Skeletal muscle tissue (tissue), 4 donors: Measurements from ENCODE around the gene CALML5. TPM values are rescaled to one million over a fixed set of nuclear protein-coding genes. Genes with fewer than 3 reads are reported as not detected.

Experiments
- H3K27ac ChIP-seq: one replicate; pipeline ENCODE4 v1.7.0; 2013; ENCODE audit warnings: mild to moderate bottlenecking, low read depth, low read length, inconsistent platforms
- H3K27me3 ChIP-seq, 3 donors: one replicate each; pipeline ENCODE4 v1.7.0; 2013; ENCODE audit warnings: low read length in 3 of 3; ENCODE audit not compliant: control insufficient read depth in 3 of 3, insufficient read depth in 3 of 3
- H3K36me3 ChIP-seq, 3 donors: one replicate each; pipeline ENCODE4 v1.7.0; 2013; ENCODE audit warnings: low read length in 3 of 3; ENCODE audit not compliant: control insufficient read depth in 3 of 3, insufficient read depth in 3 of 3
- H3K4me1 ChIP-seq, 3 donors: one replicate each; pipeline ENCODE4 v1.7.0; 2013; ENCODE audit warnings: low read length in 3 of 3, mild to moderate bottlenecking in 3 of 3; ENCODE audit not compliant: control insufficient read depth in 3 of 3, insufficient read depth in 3 of 3
- H3K4me3 ChIP-seq, 3 donors: one replicate each; pipeline ENCODE4 v1.7.0; 2013; ENCODE audit warnings: low read length in 3 of 3
- H3K9ac ChIP-seq, 3 donors: one replicate each; pipeline ENCODE4 v1.7.0; 2013; ENCODE audit warnings: low read length in 3 of 3, mild to moderate bottlenecking in 3 of 3, moderate library complexity in 2 of 3, low read depth in 1 of 3
- H3K9me3 ChIP-seq, 3 donors: one replicate each; pipeline ENCODE4 v1.7.0; 2013; ENCODE audit warnings: low read length in 3 of 3; ENCODE audit not compliant: control insufficient read depth in 3 of 3
- total RNA-seq: library from RNA; depleted of rRNA; stranded (reverse); fragments of >200 nt; gene quantifications from one replicate; pipeline ENCODE4 v1.2.3, GENCODE V29; 2014
- donor health status: Osteomylitis.

Gene CALML5
- total RNA-seq, 1 donor from 2014 or later = not detected

DNA sequence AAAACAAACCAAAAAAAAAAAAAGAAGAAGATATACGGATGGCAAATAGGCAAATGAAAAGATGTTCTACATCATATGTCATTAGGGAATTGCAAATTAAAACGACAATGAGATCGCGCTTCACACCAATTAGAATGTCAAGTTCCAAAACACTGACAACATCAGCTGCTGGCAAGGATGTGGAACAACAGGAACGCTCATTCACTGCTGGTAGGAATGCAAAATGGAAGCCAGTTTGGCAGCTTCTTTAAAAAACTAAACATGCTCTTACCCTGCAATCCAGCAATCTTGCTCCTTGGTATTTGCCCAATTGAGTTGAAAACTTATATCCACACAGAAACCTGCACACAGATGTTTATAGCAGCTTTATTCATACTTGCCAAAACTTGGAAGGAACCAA lies 34.8 kb downstream of the CALML5 start:
- Histone ChIP-seq H3K9me3 (peaks cover 4 to 7% (median 7%) of the 10 kb centered on the region in 3 donors), H3K4me1 (peaks cover 0 to 6% (median 5%) of the 10 kb centered on the region in 3 donors), H3K36me3 (peaks cover 0 to 7% (median 0%) of the 10 kb centered on the region in 3 donors), H3K4me3 (no peak overlapping the region), H3K27ac (no peak overlapping the region), H3K9ac (no peak overlapping the region), H3K27me3 (no peaks in the 10 kb centered on the region)

DNA sequence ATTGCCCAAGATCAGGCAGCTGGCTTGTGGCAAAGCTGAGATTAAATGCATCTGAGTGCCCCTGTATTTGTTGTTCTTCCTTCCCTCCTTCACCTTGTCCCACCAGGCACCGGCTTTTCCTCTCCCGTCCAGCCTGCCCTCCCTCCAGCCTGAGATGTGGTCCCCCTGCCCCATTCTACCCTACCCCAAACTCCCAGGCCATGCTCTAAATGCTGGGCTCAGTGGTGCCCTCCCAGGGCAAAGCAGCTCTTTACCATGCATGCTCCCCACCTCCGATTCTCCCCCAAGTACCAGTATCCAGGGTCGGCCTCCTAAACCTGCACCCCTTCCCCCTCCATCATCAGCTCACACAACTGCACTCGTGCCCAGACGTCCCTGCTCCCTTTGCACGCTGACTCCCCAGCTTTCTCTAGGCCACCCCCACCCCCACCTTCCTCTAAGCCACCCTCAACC lies 36.5 kb downstream of the CALML5 start:
- Histone ChIP-seq H3K27me3 (no peaks in the 10 kb centered on the region), H3K9ac (no peak overlapping the region), H3K27ac (no peak overlapping the region), H3K4me1 (peaks cover 0 to 6% (median 5%) of the 10 kb centered on the region in 3 donors), H3K36me3 (peaks cover 0 to 12% (median 5%) of the 10 kb centered on the region in 3 donors), H3K9me3 (peaks cover 0 to 1% (median 0%) of the 10 kb centered on the region in 3 donors), H3K4me3 (no peak overlapping the region)

DNA sequence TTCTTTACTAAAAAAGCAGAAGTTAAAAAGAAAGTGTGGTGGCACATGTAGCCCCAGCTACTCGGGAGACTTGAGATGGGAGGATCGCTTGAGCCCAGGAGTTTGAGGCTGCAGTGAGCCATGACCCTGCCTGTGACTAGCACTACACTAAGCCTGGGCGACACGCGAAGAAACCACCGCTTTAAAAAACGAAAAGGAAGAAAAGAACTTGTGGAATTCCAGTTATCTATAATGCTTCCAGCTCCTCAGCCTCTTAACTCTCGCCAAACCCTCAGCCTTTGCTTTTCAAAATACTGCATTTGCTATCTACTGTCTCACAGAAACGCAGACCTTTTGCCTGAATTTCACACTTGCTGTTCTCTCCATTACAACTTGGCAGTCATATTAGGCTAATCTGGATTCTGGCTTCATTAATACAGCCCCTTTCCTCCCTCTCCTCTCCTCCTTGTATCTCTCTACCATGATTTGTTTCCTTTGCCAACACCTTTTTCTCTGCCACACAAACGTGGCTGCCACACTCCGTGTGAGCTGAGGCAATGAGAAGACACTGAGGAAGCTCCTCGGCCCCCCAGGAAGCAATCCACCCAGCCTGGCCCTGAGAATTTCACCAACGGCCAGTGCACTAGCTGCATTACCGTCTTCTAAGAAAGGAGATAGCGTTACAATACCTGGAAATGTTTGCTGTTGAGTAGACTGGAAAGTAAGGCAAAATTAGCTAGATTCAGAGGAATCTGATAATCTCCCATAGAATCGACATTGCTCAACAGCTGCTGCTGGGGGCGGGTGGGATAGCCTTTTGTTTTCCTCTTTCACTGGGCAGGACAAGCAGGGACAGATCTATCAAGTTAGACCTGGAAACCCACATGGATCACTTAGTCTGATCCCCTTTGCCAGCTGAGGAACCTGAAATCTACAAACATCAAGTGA lies 37.2 kb downstream of the CALML5 start:
- Histone ChIP-seq H3K9me3 (no peaks in the 10 kb centered on the region), H3K4me1 (peaks cover 0 to 6% (median 5%) of the 10 kb centered on the region in 3 donors), H3K27ac (no peak overlapping the region), H3K36me3 (peaks cover 0 to 12% (median 7%) of the 10 kb centered on the region in 3 donors), H3K27me3 (no peaks in the 10 kb centered on the region), H3K9ac (no peak overlapping the region), H3K4me3 (no peak overlapping the region)

DNA sequence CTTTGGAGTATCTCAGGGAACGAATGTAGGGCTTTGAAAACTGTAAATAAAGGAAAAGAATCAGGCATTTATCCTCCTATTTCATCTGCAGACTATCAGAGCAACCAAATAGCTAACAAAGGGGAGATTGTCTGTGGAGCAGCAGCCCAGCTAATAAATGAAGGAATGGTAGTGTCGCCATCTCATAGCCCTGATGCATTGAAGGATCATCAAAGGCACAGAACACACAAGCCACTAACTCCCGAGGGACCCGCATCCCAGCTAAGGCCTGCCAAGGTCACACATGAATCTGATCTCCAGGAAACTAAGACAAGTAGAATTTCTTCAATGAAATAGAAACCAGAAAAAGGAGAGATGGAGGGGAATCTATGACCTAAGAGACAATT lies 38.2 kb downstream of the CALML5 start:
- Histone ChIP-seq H3K36me3 (peaks cover 7 to 20% (median 14%) of the 10 kb centered on the region in 3 donors), H3K27ac (no peak overlapping the region)

DNA sequence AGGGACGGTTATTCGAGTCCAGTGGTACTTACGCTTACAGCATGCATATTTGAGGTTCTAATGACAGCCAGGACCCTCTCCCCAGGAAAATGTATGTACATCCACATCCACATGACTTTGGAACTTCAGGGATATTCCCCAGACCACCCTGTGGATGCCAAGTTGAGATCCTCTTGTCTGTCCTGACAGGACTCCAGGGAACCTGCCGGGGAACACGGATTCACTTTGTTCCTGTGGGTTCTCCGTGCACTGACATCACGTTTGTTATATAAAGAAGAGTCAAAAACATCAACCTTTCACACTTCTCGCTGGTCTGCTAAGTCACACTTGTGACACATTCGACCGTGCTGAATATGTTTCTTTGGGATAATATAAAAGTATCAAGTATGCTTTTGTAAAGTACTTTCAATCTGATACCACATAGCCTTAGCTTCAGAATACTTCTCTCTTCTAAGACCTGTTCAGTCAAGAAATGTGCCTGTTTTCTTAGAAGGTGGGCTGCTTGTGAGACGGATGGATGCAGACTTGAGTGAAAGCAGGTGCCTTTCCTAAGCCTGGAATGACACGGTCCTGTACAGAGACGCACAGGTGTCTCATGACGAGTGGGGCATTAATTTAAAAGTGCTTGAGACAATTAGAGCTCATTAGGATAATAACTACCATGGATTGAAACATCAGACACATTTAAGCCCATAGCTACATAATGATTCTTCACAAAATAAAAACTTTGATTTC lies 38.7 kb downstream of the CALML5 start:
- Histone ChIP-seq H3K4me3 (no peak overlapping the region), H3K9me3 (no peaks in the 10 kb centered on the region), H3K9ac (no peak overlapping the region), H3K4me1 (peaks cover 0 to 5% (median 5%) of the 10 kb centered on the region in 3 donors), H3K36me3 (peaks cover 12 to 25% (median 17%) of the 10 kb centered on the region in 3 donors), H3K27ac (no peak overlapping the region), H3K27me3 (no peaks in the 10 kb centered on the region)

More for the DNA sequence above, 38.2 kb downstream of the CALML5 start:
- Histone ChIP-seq H3K4me3 (no peak overlapping the region), H3K9ac (no peak overlapping the region), H3K27me3 (no peaks in the 10 kb centered on the region), H3K9me3 (no peaks in the 10 kb centered on the region), H3K4me1 (peaks cover 0 to 5% (median 5%) of the 10 kb centered on the region in 3 donors)

DNA sequence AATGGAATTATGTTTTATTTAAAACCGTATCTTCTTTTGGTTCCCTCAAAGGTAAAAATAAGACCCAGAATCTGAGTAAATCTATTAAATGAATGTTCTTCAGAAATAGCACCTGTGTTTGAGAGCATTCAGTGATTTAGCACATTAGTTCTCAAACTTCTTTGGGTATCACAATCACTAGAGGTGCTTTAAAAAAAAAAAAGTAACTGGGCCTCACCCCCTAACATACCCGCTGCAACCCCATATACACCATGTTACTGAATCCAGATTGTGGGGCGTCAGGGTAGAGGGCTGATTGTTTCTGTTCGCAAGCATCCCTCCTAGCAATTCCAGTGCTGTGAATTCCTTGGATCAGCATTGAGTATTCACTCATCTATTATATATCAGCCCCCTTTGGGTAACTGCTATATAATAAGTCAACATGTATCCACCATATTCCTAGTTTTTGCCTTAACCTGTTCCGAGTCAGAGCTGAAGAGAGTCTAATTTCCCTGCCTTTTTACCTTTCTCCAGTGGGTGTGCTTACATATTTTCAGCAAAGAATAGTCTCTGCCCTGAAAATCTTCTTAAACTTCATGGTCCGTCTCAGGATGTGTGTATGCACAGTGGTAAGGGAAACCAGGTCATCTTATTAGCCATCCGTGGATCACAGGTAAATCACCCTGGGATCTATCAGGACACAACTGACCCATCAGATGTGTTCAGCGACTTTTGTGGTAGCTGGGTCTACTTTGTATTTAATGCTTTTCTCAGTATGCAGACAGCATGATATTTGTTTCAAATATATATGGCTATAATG lies 40.2 kb downstream of the CALML5 start:
- no peak overlapping the region for H3K27ac ChIP-seq
- H3K27me3 ChIP-seq = no peaks in the 10 kb centered on the region
- H3K4me1 ChIP-seq = peaks cover 0 to 5% (median 5%) of the 10 kb centered on the region in 3 donors
- no peaks in the 10 kb centered on the region for H3K9me3 ChIP-seq
- no peak overlapping the region for H3K4me3 ChIP-seq
- H3K36me3 ChIP-seq = peaks cover 17 to 37% (median 31%) of the 10 kb centered on the region in 3 donors
- no peak overlapping the region for H3K9ac ChIP-seq

DNA sequence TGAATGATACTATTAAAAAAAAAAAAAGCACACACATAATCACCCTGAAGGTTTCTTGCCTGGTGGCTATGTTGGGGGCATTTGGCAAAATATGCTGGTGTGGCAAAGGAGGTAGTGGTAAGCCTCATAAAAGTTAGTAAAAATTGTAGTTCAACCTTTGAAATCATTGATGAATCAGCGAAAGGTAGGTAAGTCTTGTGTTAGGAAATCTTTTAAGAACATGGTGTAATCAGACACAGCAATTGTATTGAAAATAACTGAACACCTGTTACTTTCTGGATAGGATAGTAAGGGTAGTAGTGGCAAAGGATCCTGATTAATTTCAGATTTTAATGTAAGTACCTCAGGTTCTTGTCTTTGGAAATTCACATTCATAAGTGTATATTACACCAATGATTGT lies 40.9 kb downstream of the CALML5 start:
- Histone ChIP-seq H3K4me3 (no peak overlapping the region), H3K36me3 (peaks cover 24 to 45% (median 37%) of the 10 kb centered on the region in 3 donors), H3K27ac (no peak overlapping the region), H3K9ac (no peak overlapping the region), H3K9me3 (no peaks in the 10 kb centered on the region), H3K27me3 (no peaks in the 10 kb centered on the region), H3K4me1 (peaks cover 0 to 5% (median 5%) of the 10 kb centered on the region in 3 donors)

DNA sequence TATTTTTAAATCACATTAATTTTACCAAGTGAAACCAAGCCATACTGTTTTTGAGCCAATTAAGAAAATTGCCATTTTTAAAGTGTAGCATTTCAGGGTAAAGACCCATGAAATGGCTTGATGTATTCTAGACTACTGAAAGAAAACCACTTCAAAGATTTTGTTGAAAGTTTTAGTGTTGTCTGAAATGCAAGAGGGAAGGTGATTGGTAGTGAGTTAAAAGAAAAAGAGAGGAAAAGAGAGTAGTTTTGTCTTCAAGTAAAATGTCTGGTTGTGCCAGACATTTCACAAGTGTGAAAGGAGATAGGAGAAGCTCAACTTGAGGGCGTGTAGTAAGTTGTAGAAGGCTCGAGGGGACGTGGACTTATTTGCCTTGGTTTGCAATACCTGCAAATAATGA lies 41.6 kb downstream of the CALML5 start:
- Histone ChIP-seq H3K9ac (no peak overlapping the region), H3K27me3 (no peaks in the 10 kb centered on the region), H3K4me3 (no peak overlapping the region), H3K4me1 (peaks cover 0 to 5% (median 5%) of the 10 kb centered on the region in 3 donors), H3K27ac (no peak overlapping the region), H3K36me3 (peaks cover 24 to 49% (median 44%) of the 10 kb centered on the region in 3 donors), H3K9me3 (no peaks in the 10 kb centered on the region)

DNA sequence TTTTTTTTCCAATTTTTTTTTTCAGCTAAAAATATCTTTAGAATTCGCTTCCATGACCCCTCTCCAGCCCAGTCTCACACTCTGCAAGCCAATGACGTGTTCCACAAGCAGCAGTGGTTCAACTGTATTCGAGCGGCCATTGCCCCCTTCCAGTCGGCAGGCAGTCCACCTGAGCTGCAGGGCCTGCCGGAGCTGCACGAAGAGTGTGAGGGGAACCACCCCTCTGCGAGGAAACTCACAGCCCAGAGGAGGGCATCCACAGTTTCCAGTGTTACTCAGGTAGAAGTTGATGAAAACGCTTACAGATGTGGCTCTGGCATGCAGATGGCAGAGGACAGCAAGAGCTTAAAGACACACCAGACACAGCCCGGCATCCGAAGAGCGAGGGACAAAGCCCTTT lies 42.8 kb downstream of the CALML5 start:
- H3K9ac ChIP-seq = no peak overlapping the region
- no peaks in the 10 kb centered on the region for H3K27me3 ChIP-seq
- H3K9me3 ChIP-seq = no peaks in the 10 kb centered on the region
- H3K27ac ChIP-seq = no peak overlapping the region
- peaks cover 24 to 55% (median 50%) of the 10 kb centered on the region in 3 donors for H3K36me3 ChIP-seq
- H3K4me3 ChIP-seq = no peak overlapping the region
- no peaks in the 10 kb centered on the region for H3K4me1 ChIP-seq
